Measurements from ENCODE around the gene AAK1.
A peak's percentile ranks its signal among the peaks of the same experiment; 100 is the strongest.

AAK1 gene

DNA sequence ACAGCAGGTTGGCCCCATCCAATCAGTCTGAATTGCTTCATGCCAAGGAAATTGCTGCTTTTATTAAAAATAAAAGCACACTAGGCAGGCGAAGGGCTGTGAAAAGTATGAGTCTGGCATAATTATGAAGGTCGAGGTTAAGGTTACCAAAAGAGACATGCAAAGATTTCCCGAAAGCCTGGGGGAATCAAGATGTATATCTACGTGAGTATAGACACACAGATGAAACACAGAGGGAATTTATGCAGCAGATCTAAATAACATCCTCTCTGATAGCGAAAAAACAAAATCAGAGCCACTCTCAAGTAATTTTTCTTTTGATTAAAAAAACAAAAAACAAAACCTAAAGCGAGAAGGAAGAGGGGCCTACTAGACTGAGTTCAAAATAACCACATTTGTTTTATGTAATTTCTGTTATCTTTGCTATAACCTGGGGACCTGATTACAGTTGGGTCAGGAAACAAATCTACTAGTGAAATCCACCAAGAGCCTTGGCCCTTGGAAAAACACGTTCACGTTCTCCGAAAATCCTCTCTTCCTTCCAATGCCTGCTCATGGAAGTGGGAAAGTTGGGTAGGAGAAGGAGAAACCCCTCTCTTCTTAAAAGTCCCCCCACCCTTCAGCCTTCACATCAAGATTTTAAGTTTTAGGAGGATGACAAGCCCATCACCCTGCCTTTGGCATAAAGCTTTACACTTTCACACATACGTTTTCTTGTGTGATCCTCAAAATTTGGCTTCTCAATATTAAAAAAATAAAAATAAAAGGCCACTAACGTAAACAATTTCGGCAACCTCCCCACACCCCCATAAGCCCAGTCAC, 1.4 kb downstream of the AAK1 start:
- WGBS (ENCODE audit: insufficient coverage, insufficient read length): no CpG with 5 or more reads among the region's 12 CpGs
- H3K27me3 ChIP-seq (ENCODE audit: control insufficient read depth, insufficient read depth, low read length): no peaks in the 10 kb centered on the region
- peaks cover 3% of the 10 kb centered on the region; the same call in 1 of the 2 replicates for H3K4me1 ChIP-seq (ENCODE audit: control insufficient read depth, insufficient read depth, low read length)
- no peak overlapping the region for H3K27ac ChIP-seq (ENCODE audit: low read length)
- no peaks in the 10 kb centered on the region for H3K36me3 ChIP-seq (ENCODE audit: control insufficient read depth, insufficient read depth, low read length)
- H3K4me3 ChIP-seq (ENCODE audit: low read length): peak overlapping the region; percentile 94; the same call in 1 of the 2 replicates
- DNase-seq (ENCODE audit: low read depth, low spot score): no peak
- no peaks in the 10 kb centered on the region for H3K9me3 ChIP-seq (ENCODE audit: control insufficient read depth, insufficient read depth, low read length)

DNA sequence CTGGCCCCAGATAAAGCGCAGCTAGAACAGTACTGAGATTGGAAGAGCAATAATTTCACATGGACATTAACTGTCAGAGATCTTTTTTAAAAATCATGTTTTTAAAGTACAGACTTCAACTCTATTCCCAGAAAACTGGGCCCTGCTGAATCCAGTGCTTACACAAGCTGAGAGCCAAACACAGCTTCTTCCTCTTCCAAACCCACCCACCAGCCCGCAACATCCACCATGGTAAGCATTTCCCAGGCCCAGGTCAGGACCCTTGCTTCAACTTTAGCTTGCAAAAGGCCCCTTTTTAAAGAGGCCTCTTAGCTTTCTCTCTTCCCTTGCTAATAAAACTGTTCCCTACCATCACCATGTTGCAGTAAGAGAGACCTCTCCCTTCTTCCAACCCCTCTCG, 2.1 kb downstream of the AAK1 start:
- Histone ChIP-seq H3K27me3 (ENCODE audit: control insufficient read depth, insufficient read depth, low read length) (no peaks in the 10 kb centered on the region), H3K36me3 (ENCODE audit: control insufficient read depth, insufficient read depth, low read length) (no peaks in the 10 kb centered on the region), H3K4me1 (ENCODE audit: control insufficient read depth, insufficient read depth, low read length) (peaks cover 3% of the 10 kb centered on the region; the same call in 1 of the 2 replicates), H3K9me3 (ENCODE audit: control insufficient read depth, insufficient read depth, low read length) (no peaks in the 10 kb centered on the region), H3K27ac (ENCODE audit: low read length) (no peak overlapping the region), H3K4me3 (ENCODE audit: low read length) (no peak overlapping the region)
- DNase-seq (ENCODE audit: low read depth, low spot score): no peak
- no CpG with 5 or more reads among the region's 3 CpGs for WGBS (ENCODE audit: insufficient coverage, insufficient read length)

DNA sequence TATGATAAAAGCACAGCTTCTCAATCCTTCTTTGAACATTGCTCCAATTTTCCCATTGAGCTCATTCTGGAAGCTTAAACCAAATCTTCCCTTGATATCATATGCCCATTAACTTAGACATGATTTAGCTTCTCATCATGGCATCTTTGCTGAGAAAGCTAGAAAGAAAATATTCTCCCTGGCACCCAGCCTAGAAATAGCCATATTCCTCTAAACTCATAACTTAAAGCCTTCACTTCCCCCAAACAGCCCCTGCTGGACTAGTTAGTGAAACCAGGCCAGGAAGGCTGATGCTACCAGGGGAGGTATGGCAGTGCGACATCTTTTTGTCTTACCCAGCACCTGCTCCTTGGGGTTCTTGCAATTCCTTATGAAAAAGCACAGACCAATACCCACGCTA, 4.3 kb downstream of the AAK1 start:
- no peaks in the 10 kb centered on the region for H3K36me3 ChIP-seq (ENCODE audit: control insufficient read depth, insufficient read depth, low read length)
- no peak for DNase-seq (ENCODE audit: low read depth, low spot score)
- no CpG with 5 or more reads among the region's 2 CpGs for WGBS (ENCODE audit: insufficient coverage, insufficient read length)

DNA sequence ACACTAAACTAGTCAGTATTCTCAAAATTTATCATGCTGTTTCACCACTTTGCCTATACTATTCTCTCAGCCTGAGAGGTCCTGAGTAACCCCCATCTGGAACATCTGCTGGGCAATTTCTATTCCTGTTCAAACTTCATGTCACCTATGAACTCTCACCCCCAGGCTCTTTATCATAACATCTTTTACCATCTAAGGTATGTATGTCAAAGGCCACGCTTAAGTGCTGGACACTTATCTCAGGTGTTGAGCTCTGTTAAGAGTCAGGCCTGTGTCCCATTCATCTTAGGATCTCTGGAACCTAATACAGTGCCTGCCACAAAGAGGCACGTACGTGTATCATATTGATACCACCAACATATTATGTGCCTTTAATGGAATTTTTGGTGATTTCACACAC, 4.9 kb downstream of the AAK1 start:
- Histone ChIP-seq H3K4me3 (ENCODE audit: low read length) (no peak overlapping the region), H3K27ac (ENCODE audit: low read length) (no peak overlapping the region), H3K9me3 (ENCODE audit: control insufficient read depth, insufficient read depth, low read length) (no peaks in the 10 kb centered on the region), H3K27me3 (ENCODE audit: control insufficient read depth, insufficient read depth, low read length) (no peaks in the 10 kb centered on the region), H3K36me3 (ENCODE audit: control insufficient read depth, insufficient read depth, low read length) (no peaks in the 10 kb centered on the region), H3K4me1 (ENCODE audit: control insufficient read depth, insufficient read depth, low read length) (peaks cover 3% of the 10 kb centered on the region; the same call in 1 of the 2 replicates)
- WGBS (ENCODE audit: insufficient coverage, insufficient read length): no CpG with 5 or more reads among the region's 3 CpGs
- no peak for DNase-seq (ENCODE audit: low read depth, low spot score)

More for the DNA sequence above, 4.3 kb downstream of the AAK1 start:
- Histone ChIP-seq H3K9me3 (ENCODE audit: control insufficient read depth, insufficient read depth, low read length) (no peaks in the 10 kb centered on the region), H3K4me1 (ENCODE audit: control insufficient read depth, insufficient read depth, low read length) (peaks cover 3% of the 10 kb centered on the region; the same call in 1 of the 2 replicates), H3K27me3 (ENCODE audit: control insufficient read depth, insufficient read depth, low read length) (no peaks in the 10 kb centered on the region), H3K27ac (ENCODE audit: low read length) (no peak overlapping the region), H3K4me3 (ENCODE audit: low read length) (no peak overlapping the region)

DNA sequence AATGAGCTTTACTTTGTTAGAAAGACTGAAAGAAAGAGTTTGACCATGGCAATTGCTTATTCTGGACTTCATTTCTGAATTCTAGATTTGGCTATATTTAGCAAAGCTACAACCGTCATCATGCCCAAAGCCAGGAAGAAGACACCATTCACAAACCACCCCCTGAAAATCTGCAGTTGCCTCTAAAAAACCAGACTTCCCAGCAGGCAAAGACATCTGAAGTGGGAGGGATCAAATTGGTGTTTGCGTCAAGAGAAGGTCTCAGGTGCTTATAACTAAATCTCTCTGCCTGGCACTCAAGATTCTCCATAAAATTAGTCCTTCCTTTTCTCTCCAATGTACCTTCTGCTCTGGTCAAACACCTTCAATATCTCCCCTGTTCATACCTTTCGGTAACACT, 5.6 kb downstream of the AAK1 start:
- Histone ChIP-seq H3K9me3 (ENCODE audit: control insufficient read depth, insufficient read depth, low read length) (no peaks in the 10 kb centered on the region), H3K27ac (ENCODE audit: low read length) (no peak overlapping the region), H3K4me1 (ENCODE audit: control insufficient read depth, insufficient read depth, low read length) (peaks cover 3% of the 10 kb centered on the region; the same call in 1 of the 2 replicates), H3K27me3 (ENCODE audit: control insufficient read depth, insufficient read depth, low read length) (no peaks in the 10 kb centered on the region), H3K36me3 (ENCODE audit: control insufficient read depth, insufficient read depth, low read length) (no peaks in the 10 kb centered on the region), H3K4me3 (ENCODE audit: low read length) (no peak overlapping the region)
- DNase-seq (ENCODE audit: low read depth, low spot score): no peak
- no CpG with 5 or more reads among the region's 3 CpGs for WGBS (ENCODE audit: insufficient coverage, insufficient read length)

DNA sequence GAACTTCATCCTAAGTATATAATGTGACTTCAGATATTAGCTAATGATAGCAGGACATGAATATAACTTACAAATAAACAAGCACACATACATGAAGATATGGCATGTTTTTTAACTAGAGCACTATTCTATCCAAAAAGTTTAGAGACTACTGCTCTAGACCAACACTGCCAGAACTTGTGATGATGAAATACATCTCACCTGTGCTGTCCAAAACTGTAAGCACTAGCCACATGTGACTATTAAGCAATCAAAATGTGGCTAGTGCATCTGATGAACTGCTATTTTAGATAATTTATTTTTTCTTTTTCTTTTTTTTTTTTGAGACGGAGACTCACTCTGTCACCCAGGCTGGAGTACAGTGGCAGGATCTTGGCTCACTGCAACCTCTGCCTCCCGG, 7.1 kb downstream of the AAK1 start:
- Histone ChIP-seq H3K36me3 (ENCODE audit: control insufficient read depth, insufficient read depth, low read length) (no peaks in the 10 kb centered on the region), H3K9me3 (ENCODE audit: control insufficient read depth, insufficient read depth, low read length) (no peaks in the 10 kb centered on the region), H3K4me3 (ENCODE audit: low read length) (no peak overlapping the region), H3K27me3 (ENCODE audit: control insufficient read depth, insufficient read depth, low read length) (no peaks in the 10 kb centered on the region), H3K4me1 (ENCODE audit: control insufficient read depth, insufficient read depth, low read length) (peaks cover 3% of the 10 kb centered on the region; the same call in 1 of the 2 replicates), H3K27ac (ENCODE audit: low read length) (no peak overlapping the region)
- DNase-seq (ENCODE audit: low read depth, low spot score): no peak
- WGBS (ENCODE audit: insufficient coverage, insufficient read length): no CpG with 5 or more reads among the region's 2 CpGs

DNA sequence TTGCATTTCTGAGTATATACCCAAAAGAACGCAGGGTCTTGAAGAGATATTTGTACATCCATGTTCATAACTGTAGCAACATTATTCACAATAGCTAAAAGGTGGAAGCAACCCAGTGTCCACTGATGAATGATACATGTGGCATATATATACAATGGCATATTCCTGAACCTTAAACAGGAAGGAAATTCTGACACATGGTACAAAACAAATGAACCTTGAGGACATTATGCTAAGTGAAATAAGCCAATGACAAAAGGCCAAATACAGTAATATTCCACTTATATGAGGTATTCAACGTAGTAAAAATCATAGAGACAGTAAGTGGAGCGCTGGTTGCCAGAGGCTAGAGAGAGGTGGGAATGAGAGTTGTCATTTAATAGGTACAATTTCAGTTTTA, 8.1 kb downstream of the AAK1 start:
- Histone ChIP-seq H3K4me3 (ENCODE audit: low read length) (no peak overlapping the region), H3K27ac (ENCODE audit: low read length) (no peak overlapping the region)

DNA sequence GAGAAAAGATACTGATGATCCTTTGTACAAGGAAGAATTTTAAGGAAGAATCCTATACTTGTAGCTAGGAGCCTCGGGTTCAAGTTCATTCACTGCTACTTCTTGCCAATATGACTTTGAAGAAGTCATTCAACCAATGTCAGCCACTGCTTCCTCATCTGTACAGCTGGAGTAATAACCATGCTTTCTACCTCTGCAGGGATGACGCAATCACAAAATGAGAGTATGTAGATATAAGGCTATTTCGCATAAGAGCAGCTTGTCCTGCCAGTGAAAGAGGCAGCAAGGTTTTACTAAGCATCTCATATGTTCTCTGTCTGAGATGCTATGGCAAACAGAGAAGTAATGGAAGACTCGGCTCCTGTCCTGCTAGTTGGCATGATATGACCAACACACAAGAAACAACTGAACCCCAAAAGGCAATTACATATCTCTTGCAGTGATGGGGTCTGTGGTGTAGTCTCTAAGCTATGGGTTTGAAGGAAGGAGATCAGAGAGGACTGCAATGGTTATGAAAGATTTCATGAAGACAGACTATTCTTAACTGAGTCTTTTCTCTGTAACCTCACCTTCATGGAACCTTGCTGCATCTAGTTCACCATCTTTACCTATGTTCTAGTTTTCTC, 9.2 kb downstream of the AAK1 start:
- Histone ChIP-seq H3K4me3 (ENCODE audit: low read length) (no peak overlapping the region), H3K27ac (ENCODE audit: low read length) (no peak overlapping the region), H3K36me3 (ENCODE audit: control insufficient read depth, insufficient read depth, low read length) (no peaks in the 10 kb centered on the region), H3K4me1 (ENCODE audit: control insufficient read depth, insufficient read depth, low read length) (peaks cover 3% of the 10 kb centered on the region; the same call in 1 of the 2 replicates), H3K9me3 (ENCODE audit: control insufficient read depth, insufficient read depth, low read length) (no peaks in the 10 kb centered on the region), H3K27me3 (ENCODE audit: control insufficient read depth, insufficient read depth, low read length) (no peaks in the 10 kb centered on the region)
- no CpG with 5 or more reads among the region's 4 CpGs for WGBS (ENCODE audit: insufficient coverage, insufficient read length)
- DNase-seq (ENCODE audit: low read depth, low spot score): no peak

More for the DNA sequence above, 8.1 kb downstream of the AAK1 start:
- H3K4me1 ChIP-seq (ENCODE audit: control insufficient read depth, insufficient read depth, low read length): peaks cover 3% of the 10 kb centered on the region; the same call in 1 of the 2 replicates
- no peaks in the 10 kb centered on the region for H3K27me3 ChIP-seq (ENCODE audit: control insufficient read depth, insufficient read depth, low read length)
- H3K36me3 ChIP-seq (ENCODE audit: control insufficient read depth, insufficient read depth, low read length): no peaks in the 10 kb centered on the region
- no peak for DNase-seq (ENCODE audit: low read depth, low spot score)
- WGBS (ENCODE audit: insufficient coverage, insufficient read length): no CpG with 5 or more reads among the region's 3 CpGs
- H3K9me3 ChIP-seq (ENCODE audit: control insufficient read depth, insufficient read depth, low read length): no peaks in the 10 kb centered on the region

DNA sequence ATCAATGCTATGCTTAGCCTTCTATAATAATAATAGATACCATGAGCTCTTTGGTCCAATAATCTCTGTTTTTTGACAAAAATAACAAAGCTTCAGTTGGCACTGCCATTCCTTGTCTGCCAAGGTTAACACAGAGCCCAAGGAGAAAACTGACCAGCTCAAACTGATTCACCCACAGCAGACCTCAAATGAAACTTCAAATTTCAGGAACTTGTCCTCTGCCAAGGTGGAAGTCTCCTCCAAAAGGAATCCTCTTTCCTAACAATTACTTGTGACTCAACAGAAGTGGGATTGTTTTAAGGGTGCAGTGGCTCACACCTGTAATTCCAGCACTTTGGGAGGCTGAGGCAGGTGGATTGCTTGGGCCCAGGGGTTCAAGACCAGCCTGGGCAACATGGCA, 12.1 kb downstream of the AAK1 start:
- Histone ChIP-seq H3K36me3 (ENCODE audit: control insufficient read depth, insufficient read depth, low read length) (no peaks in the 10 kb centered on the region), H3K27ac (ENCODE audit: low read length) (no peak overlapping the region), H3K4me1 (ENCODE audit: control insufficient read depth, insufficient read depth, low read length) (peaks cover 1% of the 10 kb centered on the region; the same call in 1 of the 2 replicates), H3K4me3 (ENCODE audit: low read length) (no peak overlapping the region), H3K27me3 (ENCODE audit: control insufficient read depth, insufficient read depth, low read length) (no peaks in the 10 kb centered on the region), H3K9me3 (ENCODE audit: control insufficient read depth, insufficient read depth, low read length) (no peaks in the 10 kb centered on the region)
- no peak for DNase-seq (ENCODE audit: low read depth, low spot score)

DNA sequence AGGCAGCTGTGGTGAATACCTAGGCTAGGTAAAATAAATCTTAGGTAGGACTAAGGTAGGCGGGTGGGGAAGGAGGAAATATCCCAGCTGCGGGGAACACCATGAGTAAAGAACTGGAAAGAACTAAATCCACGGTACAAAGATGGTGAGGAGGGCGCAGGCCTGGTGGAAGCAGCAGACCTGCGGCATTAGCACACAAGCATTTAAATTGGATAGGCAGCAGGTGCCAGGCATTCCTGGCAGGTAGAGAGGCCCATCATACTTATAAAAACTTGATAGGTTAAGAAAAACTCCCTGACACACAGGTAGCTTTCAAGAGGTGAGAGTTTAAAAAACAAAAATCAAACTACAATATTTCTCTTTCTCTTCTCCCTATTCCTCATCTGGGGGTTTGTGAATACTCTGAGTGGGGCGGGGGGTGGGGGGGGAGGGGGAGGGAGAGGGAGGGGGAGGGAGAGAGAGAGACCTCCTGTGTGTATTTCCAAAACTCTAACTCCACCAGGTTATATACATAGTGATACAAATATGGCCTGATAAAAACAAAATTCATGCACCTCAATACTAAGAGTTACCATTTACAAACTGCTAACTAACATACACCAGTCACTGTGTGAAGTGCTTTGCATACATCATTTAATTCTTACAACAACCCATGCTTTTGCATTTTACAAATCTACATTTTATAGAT, 13.5 kb downstream of the AAK1 start:
- Histone ChIP-seq H3K9me3 (ENCODE audit: control insufficient read depth, insufficient read depth, low read length) (no peaks in the 10 kb centered on the region), H3K4me3 (ENCODE audit: low read length) (no peak overlapping the region), H3K27ac (ENCODE audit: low read length) (no peak overlapping the region), H3K36me3 (ENCODE audit: control insufficient read depth, insufficient read depth, low read length) (no peaks in the 10 kb centered on the region), H3K4me1 (ENCODE audit: control insufficient read depth, insufficient read depth, low read length) (peaks cover 1% of the 10 kb centered on the region; the same call in 1 of the 2 replicates), H3K27me3 (ENCODE audit: control insufficient read depth, insufficient read depth, low read length) (no peaks in the 10 kb centered on the region)
- WGBS (ENCODE audit: insufficient coverage, insufficient read length): no CpG with 5 or more reads among the region's 6 CpGs
- DNase-seq (ENCODE audit: low read depth, low spot score): no peak

Data from iPS DF 6.9 (cell line).